ENCODE data around the gene THBD.

DNA sequence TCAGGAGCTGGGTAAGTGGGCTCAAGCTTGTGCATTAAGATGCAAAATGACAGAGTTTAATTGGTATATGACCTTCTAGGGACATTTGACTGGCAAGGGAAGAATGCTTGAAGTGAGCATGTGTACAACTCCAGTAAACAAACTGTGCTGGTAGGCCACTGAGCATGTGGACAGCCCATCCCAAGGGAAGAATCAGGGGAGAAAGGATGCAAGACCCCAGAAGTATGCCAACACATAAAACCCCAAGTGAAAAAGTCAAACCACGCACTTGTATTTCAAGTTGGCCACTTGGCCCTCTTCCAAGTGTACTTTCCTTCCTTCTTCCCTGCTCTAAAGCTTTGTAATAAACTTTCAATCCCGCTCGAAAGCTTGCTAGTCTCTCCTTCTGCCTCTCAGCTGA lies 10.4 kb upstream of the THBD start:
- TF ChIP-seq, protein P1, sequence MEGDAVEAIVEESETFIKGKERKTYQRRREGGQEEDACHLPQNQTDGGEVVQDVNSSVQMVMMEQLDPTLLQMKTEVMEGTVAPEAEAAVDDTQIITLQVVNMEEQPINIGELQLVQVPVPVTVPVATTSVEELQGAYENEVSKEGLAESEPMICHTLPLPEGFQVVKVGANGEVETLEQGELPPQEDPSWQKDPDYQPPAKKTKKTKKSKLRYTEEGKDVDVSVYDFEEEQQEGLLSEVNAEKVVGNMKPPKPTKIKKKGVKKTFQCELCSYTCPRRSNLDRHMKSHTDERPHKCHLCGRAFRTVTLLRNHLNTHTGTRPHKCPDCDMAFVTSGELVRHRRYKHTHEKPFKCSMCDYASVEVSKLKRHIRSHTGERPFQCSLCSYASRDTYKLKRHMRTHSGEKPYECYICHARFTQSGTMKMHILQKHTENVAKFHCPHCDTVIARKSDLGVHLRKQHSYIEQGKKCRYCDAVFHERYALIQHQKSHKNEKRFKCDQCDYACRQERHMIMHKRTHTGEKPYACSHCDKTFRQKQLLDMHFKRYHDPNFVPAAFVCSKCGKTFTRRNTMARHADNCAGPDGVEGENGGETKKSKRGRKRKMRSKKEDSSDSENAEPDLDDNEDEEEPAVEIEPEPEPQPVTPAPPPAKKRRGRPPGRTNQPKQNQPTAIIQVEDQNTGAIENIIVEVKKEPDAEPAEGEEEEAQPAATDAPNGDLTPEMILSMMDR (IDR thresholded peaks at IDR 0.05 in 8 of 11, conservative IDR thresholded peaks at IDR 0.05 in 3 of 11) = no peak
- no peak for TF ChIP-seq POLR2A (IDR thresholded peaks at IDR 0.05)

Data from spleen (tissue), 7 donors.